Ascending aorta (tissue), 2 donors: Measurements from ENCODE around the gene ACTA1. TPM values are rescaled to one million over a fixed set of nuclear protein-coding genes. Genes with fewer than 3 reads are reported as not detected.

Source experiments
- DNase-seq, 2 donors: peaks; one replicate each; pipeline ENCODE4 v3.0.0-alpha.2; 2019; ENCODE audit warnings: low spot score in 2 of 2
- H3K27ac ChIP-seq, 2 donors: fragments of 200-600 bp; sonication (generic); one replicate each; pipeline ENCODE4 v1.5.1; 2016 to 2017; ENCODE audit warnings: mild to moderate bottlenecking in 1 of 2
- H3K27me3 ChIP-seq: fragments of 200-600 bp; sonication (generic); one replicate; pipeline ENCODE4 v1.5.1; 2017
- H3K36me3 ChIP-seq, 2 donors: fragments of 200-600 bp; sonication (generic); one replicate each; pipeline ENCODE4 v1.5.1; 2016
- H3K4me1 ChIP-seq, 2 donors: fragments of 200-600 bp; sonication (generic); one replicate each; pipeline ENCODE4 v1.5.1; 2016 to 2017; ENCODE audit warnings: mild to moderate bottlenecking in 1 of 2
- H3K4me3 ChIP-seq, 2 donors: fragments of 200-600 bp; sonication (generic); one replicate each; pipeline ENCODE4 v1.5.1; 2016 to 2017; ENCODE audit warnings: mild to moderate bottlenecking in 1 of 2
- H3K9me3 ChIP-seq, 2 donors: fragments of 200-600 bp; sonication (generic); one replicate each; pipeline ENCODE4 v1.5.1; 2016
- CTCF ChIP-seq, 3 experiments: fragments of 200-600 bp in 2 of 3; fragments of 450-650 bp in 1 of 3; sonication (generic) in 2 of 3; IDR thresholded peaks; one replicate each; pipeline ENCODE4 v1.5.1; 2016 to 2019; ENCODE audit warnings: antibody characterized with exemption in 3 of 3, mild to moderate bottlenecking in 1 of 3, moderate library complexity in 1 of 3
- intact Hi-C: fragments of 100-400 bp; cut with DNase I; formaldehyde crosslinking; loops from one replicate; pipeline ENCODE4 v1.15.1; 2023
- total RNA-seq: library from RNA; depleted of rRNA; stranded (reverse); fragments of >200 nt; gene quantifications from one replicate; pipeline ENCODE4 v1.1.0, GENCODE V29; 2016

The ACTA1 gene
- total RNA-seq, 1 donor from 2014 or later, result not detected

GRCh38 chr1:229385853-229386456, 47.9 kb downstream of the ACTA1 start:
- no peak overlapping the region for H3K4me3 ChIP-seq
- H3K27ac ChIP-seq, result no peak overlapping the region
- H3K27me3 ChIP-seq, result no peaks in the 10 kb centered on the region
- no peaks in the 10 kb centered on the region for H3K4me1 ChIP-seq
- H3K36me3 ChIP-seq, result no peaks in the 10 kb centered on the region
- no peaks in the 10 kb centered on the region for H3K9me3 ChIP-seq
- intact Hi-C loops, result no loop called here
- DNase-seq, result no peak
- TF ChIP-seq CTCF (IDR thresholded peaks at IDR 0.05), result no peak

GRCh38 chr1:229384822-229385221, 49.1 kb downstream of the ACTA1 start:
- H3K4me3 ChIP-seq, result no peak overlapping the region
- intact Hi-C loops, result no loop called here
- H3K27me3 ChIP-seq, result no peaks in the 10 kb centered on the region
- H3K27ac ChIP-seq, result no peak overlapping the region
- TF ChIP-seq CTCF (IDR thresholded peaks at IDR 0.05), result no peak
- H3K9me3 ChIP-seq, result no peaks in the 10 kb centered on the region
- DNase-seq, result no peak
- H3K4me1 ChIP-seq, result no peaks in the 10 kb centered on the region
- H3K36me3 ChIP-seq, result no peaks in the 10 kb centered on the region

- Histone ChIP-seq H3K9me3 (no peaks in the 10 kb centered on the region), H3K27ac (no peak overlapping the region), H3K36me3 (no peaks in the 10 kb centered on the region), H3K27me3 (no peaks in the 10 kb centered on the region), H3K4me3 (no peak overlapping the region), H3K4me1 (no peaks in the 10 kb centered on the region)
- intact Hi-C loops, result no loop called here
- TF ChIP-seq CTCF (IDR thresholded peaks at IDR 0.05), result no peak
- no peak for DNase-seq
Observed at GRCh38 chr1:229383961-229384360, 49.9 kb downstream of the ACTA1 start.

- Histone ChIP-seq H3K4me3 (no peak overlapping the region), H3K27me3 (no peaks in the 10 kb centered on the region), H3K4me1 (no peaks in the 10 kb centered on the region), H3K36me3 (no peaks in the 10 kb centered on the region), H3K27ac (no peak overlapping the region), H3K9me3 (no peaks in the 10 kb centered on the region)
- TF ChIP-seq CTCF (IDR thresholded peaks at IDR 0.05), result no peak
- intact Hi-C loops, result no loop called here
- DNase-seq, result no peak
Observed at GRCh38 chr1:229383188-229383587, 50.7 kb downstream of the ACTA1 start.

Other genes starting within 250 kb of the ACTA1 start
- gene RAB4A, start 163.0 kb downstream of the ACTA1 start, total RNA-seq, result 6.0 TPM
- 2.9 TPM for gene CCSAP, start 91.0 kb downstream of the ACTA1 start, total RNA-seq
- 9.3 TPM for gene NUP133, start 74.2 kb upstream of the ACTA1 start, total RNA-seq
- 25.2 TPM for gene ABCB10, start 124.6 kb upstream of the ACTA1 start, total RNA-seq
- gene TAF5L, start 192.0 kb upstream of the ACTA1 start, total RNA-seq, result 21.7 TPM
- gene URB2, start 192.2 kb upstream of the ACTA1 start, total RNA-seq, result 1.8 TPM